Ureter (tissue), 1 donor: ENCODE results near the gene PSRC1. TPM values are rescaled to one million over a fixed set of nuclear protein-coding genes. Genes with fewer than 3 reads are reported as not detected.

ENCODE experiments used
- DNase-seq: peaks from one replicate; pipeline ENCODE4 v3.0.0-alpha.2; 2020; ENCODE audit warnings: low spot score
- total RNA-seq: library from RNA; stranded (reverse); gene quantifications from one replicate; pipeline ENCODE4 v1.2.4, GENCODE V29; 2023
- donor health status: DM: yes; HTN: yes; CAD: no.

The PSRC1 gene
- total RNA-seq, 1 donor from 2014 or later: 3.1 TPM

GRCh38 chr1:109272021-109272799, 10.7 kb downstream of the PSRC1 start:
- DNase-seq: no peak

- no peak for DNase-seq
Measured at GRCh38 chr1:109271458-109271857, 11.5 kb downstream of the PSRC1 start.

GRCh38 chr1:109270623-109271317, 12.2 kb downstream of the PSRC1 start:
- DNase-seq: no peak

- no peak for DNase-seq
Measured at GRCh38 chr1:109269981-109270622, 12.8 kb downstream of the PSRC1 start.

GRCh38 chr1:109269212-109269980, 13.5 kb downstream of the PSRC1 start:
- no peak for DNase-seq

- no peak for DNase-seq
Measured at GRCh38 chr1:109268431-109269211, 14.3 kb downstream of the PSRC1 start.

GRCh38 chr1:109267743-109268300, 15.1 kb downstream of the PSRC1 start:
- DNase-seq: no peak

- DNase-seq: no peak
Measured at GRCh38 chr1:109266965-109267364, 16.0 kb downstream of the PSRC1 start.

- no peak for DNase-seq
Measured at GRCh38 chr1:109265741-109266330, 17.1 kb downstream of the PSRC1 start.

GRCh38 chr1:109265016-109265415, 17.9 kb downstream of the PSRC1 start:
- no peak for DNase-seq

- DNase-seq: no peak
Measured at GRCh38 chr1:109264379-109264755, 18.6 kb downstream of the PSRC1 start.

- DNase-seq: peak; percentile 85
Measured at GRCh38 chr1:109263597-109264378, 19.2 kb downstream of the PSRC1 start.

- DNase-seq: peak; percentile 86
Measured at GRCh38 chr1:109263234-109263596, 19.7 kb downstream of the PSRC1 start.

GRCh38 chr1:109262231-109263055, 20.5 kb downstream of the PSRC1 start:
- no peak for DNase-seq

GRCh38 chr1:109261578-109261977, 21.4 kb downstream of the PSRC1 start:
- no peak for DNase-seq

- no peak for DNase-seq
Measured at GRCh38 chr1:109261006-109261405, 21.9 kb downstream of the PSRC1 start.

GRCh38 chr1:109259674-109260557, 23.0 kb downstream of the PSRC1 start:
- DNase-seq: no peak
